Stimulated activated CD4-positive, alpha-beta T cell treated with anti-CD3 and anti-CD28 coated beads, Interleukin-1b, Interleukin-23, amount 100 ng/mL, for 4 hours (primary cell): ENCODE results near the gene ADCY5.

Source experiments
- DNase-seq, 2 donors: peaks; one replicate each; pipeline ENCODE4 v3.0.0-alpha.2; 2020; ENCODE audit warnings: low read depth in 2 of 2

Gene ADCY5

GRCh38 chr3:123406598-123406997 lies 42.3 kb downstream of the ADCY5 start:
- no peak for DNase-seq

- no peak for DNase-seq
Observed at GRCh38 chr3:123405936-123406510, 42.9 kb downstream of the ADCY5 start.

- no peak for DNase-seq
Observed at GRCh38 chr3:123405021-123405420, 43.9 kb downstream of the ADCY5 start.

GRCh38 chr3:123404391-123404790 lies 44.5 kb downstream of the ADCY5 start:
- no peak for DNase-seq

GRCh38 chr3:123401836-123402530 lies 46.9 kb downstream of the ADCY5 start:
- DNase-seq = no peak

GRCh38 chr3:123400169-123400568 lies 48.7 kb downstream of the ADCY5 start:
- no peak for DNase-seq

GRCh38 chr3:123399653-123400052 lies 49.2 kb downstream of the ADCY5 start:
- DNase-seq = no peak

- no peak for DNase-seq
Observed at GRCh38 chr3:123397921-123398785, 50.7 kb downstream of the ADCY5 start.

GRCh38 chr3:123397050-123397590 lies 51.8 kb downstream of the ADCY5 start:
- no peak for DNase-seq

- no peak for DNase-seq
Observed at GRCh38 chr3:123396171-123397049, 52.5 kb downstream of the ADCY5 start.

GRCh38 chr3:123395235-123395634 lies 53.7 kb downstream of the ADCY5 start:
- DNase-seq = no peak

- DNase-seq = no peak
Observed at GRCh38 chr3:123394391-123395020, 54.4 kb downstream of the ADCY5 start.

- no peak for DNase-seq
Observed at GRCh38 chr3:123392871-123393620, 55.8 kb downstream of the ADCY5 start.

- no peak for DNase-seq
Observed at GRCh38 chr3:123392368-123392767, 56.5 kb downstream of the ADCY5 start.

GRCh38 chr3:123390865-123391600 lies 57.9 kb downstream of the ADCY5 start:
- DNase-seq = no peak

- DNase-seq = no peak
Observed at GRCh38 chr3:123389628-123389918, 59.3 kb downstream of the ADCY5 start.

- DNase-seq = no peak
Observed at GRCh38 chr3:123388811-123389627, 59.9 kb downstream of the ADCY5 start.

GRCh38 chr3:123388042-123388441 lies 60.8 kb downstream of the ADCY5 start:
- no peak for DNase-seq

- DNase-seq = no peak
Observed at GRCh38 chr3:123387532-123387931, 61.4 kb downstream of the ADCY5 start.
